ENCODE results near the gene HTT. TPM values are rescaled to one million over a fixed set of nuclear protein-coding genes. Genes with fewer than 3 reads are reported as not detected.

Gene HTT
- total and polyA plus RNA-seq, 4 donors, result 38.9 to 51.5 (median 40.9) TPM

DNA sequence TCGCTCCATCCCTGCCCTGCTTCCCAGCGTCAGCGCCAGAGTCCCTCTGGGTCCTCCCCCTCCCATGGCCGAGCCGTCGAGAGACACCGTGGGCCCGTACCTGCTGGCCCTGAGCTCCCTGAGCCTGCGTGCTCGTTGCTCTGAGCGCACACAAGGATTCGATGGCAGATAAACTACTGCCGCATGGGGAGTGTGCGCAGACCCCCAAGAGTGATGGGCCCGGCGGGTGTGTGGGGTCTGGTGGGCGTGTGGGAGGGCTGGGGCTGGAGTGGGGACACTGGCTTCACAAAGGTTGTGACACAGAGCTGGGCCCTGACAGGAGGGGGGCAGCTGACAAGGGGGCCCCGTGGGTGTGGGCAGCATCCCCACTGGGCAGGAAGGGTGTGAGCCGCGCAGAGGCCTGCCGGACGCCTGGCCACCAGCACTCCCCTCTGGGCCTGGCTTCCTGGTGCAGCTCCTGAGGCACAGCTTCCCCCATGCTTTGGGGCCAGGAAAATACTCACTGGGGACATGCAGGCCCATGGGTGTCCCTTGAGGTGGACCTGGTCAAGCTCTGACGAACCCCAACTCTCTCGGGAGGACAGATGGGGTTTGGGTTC lies 213.6 kb downstream of the HTT start:
- no peak for DNase-seq (ENCODE audit: low read depth in 4 of 6, low spot score in 6 of 6)
- Histone ChIP-seq H3K4me1 (ENCODE audit: control insufficient read depth, insufficient read depth, low read length) (peaks cover 51% of the 10 kb centered on the region), H3K27ac (ENCODE audit: low read depth, low read length) (no peak overlapping the region), H3K4me3 (ENCODE audit: low read depth, low read length) (no peak overlapping the region), H3K36me3 (ENCODE audit: control insufficient read depth, insufficient read depth, low read length) (peaks cover 11% of the 10 kb centered on the region), H3K27me3 (ENCODE audit: control insufficient read depth, insufficient read depth, low read length) (no peaks in the 10 kb centered on the region), H3K9me3 (ENCODE audit: control insufficient read depth, insufficient read depth, low read length) (no peaks in the 10 kb centered on the region)
- 73% methylated on average over 22 of the region's 24 CpGs for WGBS (ENCODE audit: insufficient coverage)

DNA sequence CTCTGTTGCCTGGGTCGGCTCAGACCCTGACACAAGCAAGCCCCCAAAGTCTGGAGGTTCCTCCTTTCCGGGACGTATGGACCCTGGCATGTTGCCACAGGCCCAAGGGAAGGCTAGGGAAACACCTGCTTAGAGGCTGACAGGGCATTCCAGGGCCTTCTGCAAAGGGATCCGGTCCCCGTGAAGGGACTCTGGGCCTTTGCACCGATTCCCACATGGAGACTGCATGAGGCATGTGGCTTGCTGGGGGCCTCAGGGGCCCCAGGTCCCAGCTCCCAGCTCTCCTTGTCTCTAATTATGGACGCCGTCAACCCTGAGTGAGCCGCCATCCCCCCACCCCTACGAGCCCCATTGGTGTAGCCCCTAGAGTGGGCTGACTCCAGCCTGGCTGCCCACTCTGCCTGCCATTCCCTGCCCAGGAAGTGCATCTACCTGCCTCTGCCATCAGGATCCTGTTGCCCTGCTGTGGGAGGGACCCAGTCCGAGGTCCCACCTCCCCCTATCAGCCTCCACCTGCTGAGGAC lies 214.2 kb downstream of the HTT start:
- 89% methylated on average over 11 of the region's 11 CpGs for WGBS (ENCODE audit: insufficient coverage)

GRCh38 chr4:3290476-3290875 lies 216.0 kb downstream of the HTT start:
- no peak for DNase-seq (ENCODE audit: low read depth in 4 of 6, low spot score in 6 of 6)
- WGBS (ENCODE audit: insufficient coverage), result 65% methylated on average over 5 of the region's 11 CpGs
- H3K27ac ChIP-seq (ENCODE audit: low read depth, low read length), result no peak overlapping the region
- H3K27me3 ChIP-seq (ENCODE audit: control insufficient read depth, insufficient read depth, low read length), result no peaks in the 10 kb centered on the region
- H3K4me3 ChIP-seq (ENCODE audit: low read depth, low read length), result no peak overlapping the region
- H3K36me3 ChIP-seq (ENCODE audit: control insufficient read depth, insufficient read depth, low read length), result peaks cover 16% of the 10 kb centered on the region
- H3K4me1 ChIP-seq (ENCODE audit: control insufficient read depth, insufficient read depth, low read length), result peaks cover 70% of the 10 kb centered on the region
- H3K9me3 ChIP-seq (ENCODE audit: control insufficient read depth, insufficient read depth, low read length), result no peaks in the 10 kb centered on the region

More for the DNA sequence above, 214.2 kb downstream of the HTT start:
- Histone ChIP-seq H3K4me3 (ENCODE audit: low read depth, low read length) (no peak overlapping the region), H3K9me3 (ENCODE audit: control insufficient read depth, insufficient read depth, low read length) (no peaks in the 10 kb centered on the region), H3K27ac (ENCODE audit: low read depth, low read length) (no peak overlapping the region), H3K36me3 (ENCODE audit: control insufficient read depth, insufficient read depth, low read length) (peaks cover 11% of the 10 kb centered on the region), H3K27me3 (ENCODE audit: control insufficient read depth, insufficient read depth, low read length) (no peaks in the 10 kb centered on the region), H3K4me1 (ENCODE audit: control insufficient read depth, insufficient read depth, low read length) (peaks cover 55% of the 10 kb centered on the region)
- DNase-seq (ENCODE audit: low read depth in 4 of 6, low spot score in 6 of 6), result no peak

DNA sequence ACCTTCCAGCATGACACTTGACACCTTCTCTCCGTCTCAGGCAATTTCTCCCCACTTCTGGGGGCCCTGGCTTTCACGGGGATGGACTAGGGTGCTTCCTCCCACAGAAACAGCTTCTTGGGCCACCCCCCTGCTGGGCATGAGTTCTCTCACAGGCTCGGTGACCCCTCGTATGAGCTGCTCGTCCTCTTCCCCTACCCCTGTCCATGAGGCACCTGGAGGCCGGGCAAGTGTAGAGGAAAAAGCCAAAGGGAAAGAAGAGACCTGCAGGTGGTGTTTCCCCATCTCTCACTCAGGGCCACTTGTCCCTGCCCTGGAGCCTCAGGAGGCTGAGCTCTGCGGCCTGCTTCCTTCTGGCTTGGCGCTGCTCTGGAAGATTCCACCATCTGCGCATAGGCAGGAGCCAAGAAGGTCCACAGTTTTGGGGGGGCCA lies 216.4 kb downstream of the HTT start:
- Histone ChIP-seq H3K4me3 (ENCODE audit: low read depth, low read length) (no peak overlapping the region), H3K27ac (ENCODE audit: low read depth, low read length) (peak overlapping the region; percentile 96), H3K4me1 (ENCODE audit: control insufficient read depth, insufficient read depth, low read length) (peaks cover 67% of the 10 kb centered on the region), H3K36me3 (ENCODE audit: control insufficient read depth, insufficient read depth, low read length) (peaks cover 18% of the 10 kb centered on the region), H3K9me3 (ENCODE audit: control insufficient read depth, insufficient read depth, low read length) (no peaks in the 10 kb centered on the region), H3K27me3 (ENCODE audit: control insufficient read depth, insufficient read depth, low read length) (no peaks in the 10 kb centered on the region)
- 81% methylated on average over 5 of the region's 9 CpGs for WGBS (ENCODE audit: insufficient coverage)
- DNase-seq (ENCODE audit: low read depth in 4 of 6, low spot score in 6 of 6), result no peak

DNA sequence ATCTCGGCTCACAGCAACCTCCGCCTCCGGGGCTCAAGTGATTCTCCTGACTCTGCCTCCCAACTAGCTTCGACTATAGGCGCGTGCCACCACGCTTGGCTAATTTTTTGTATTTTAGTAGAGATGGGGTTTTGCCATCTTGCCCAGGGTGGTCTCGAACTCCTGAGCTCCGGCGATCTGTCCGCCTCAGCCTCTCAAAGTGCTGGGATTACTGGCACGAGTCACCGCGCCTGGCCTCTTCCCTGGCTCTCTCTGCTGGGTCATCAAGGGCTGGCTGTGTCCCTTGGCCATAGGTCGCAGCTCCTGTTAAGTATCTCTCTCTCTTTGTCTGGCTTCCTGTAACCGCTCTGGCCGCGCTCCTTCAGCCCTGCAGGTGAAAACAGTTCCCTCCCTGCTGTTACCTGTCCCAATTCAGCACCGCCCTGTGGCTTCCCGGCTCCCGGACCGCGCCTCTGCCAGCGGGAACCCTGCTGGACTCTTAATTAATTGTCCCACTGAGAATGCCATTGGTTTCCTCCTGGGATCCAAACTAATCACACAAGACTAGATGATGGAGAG lies 217.0 kb downstream of the HTT start:
- DNase-seq (ENCODE audit: low read depth in 4 of 6, low spot score in 6 of 6), result no peak
- WGBS (ENCODE audit: insufficient coverage), result 21% methylated on average over 19 of the region's 24 CpGs
- peaks cover 61% of the 10 kb centered on the region for H3K4me1 ChIP-seq (ENCODE audit: control insufficient read depth, insufficient read depth, low read length)
- peak overlapping the region; percentile 85 for H3K4me3 ChIP-seq (ENCODE audit: low read depth, low read length)
- peak overlapping the region; percentile 96 for H3K27ac ChIP-seq (ENCODE audit: low read depth, low read length)
- H3K36me3 ChIP-seq (ENCODE audit: control insufficient read depth, insufficient read depth, low read length), result peaks cover 20% of the 10 kb centered on the region
- H3K9me3 ChIP-seq (ENCODE audit: control insufficient read depth, insufficient read depth, low read length), result no peaks in the 10 kb centered on the region
- H3K27me3 ChIP-seq (ENCODE audit: control insufficient read depth, insufficient read depth, low read length), result no peaks in the 10 kb centered on the region

DNA sequence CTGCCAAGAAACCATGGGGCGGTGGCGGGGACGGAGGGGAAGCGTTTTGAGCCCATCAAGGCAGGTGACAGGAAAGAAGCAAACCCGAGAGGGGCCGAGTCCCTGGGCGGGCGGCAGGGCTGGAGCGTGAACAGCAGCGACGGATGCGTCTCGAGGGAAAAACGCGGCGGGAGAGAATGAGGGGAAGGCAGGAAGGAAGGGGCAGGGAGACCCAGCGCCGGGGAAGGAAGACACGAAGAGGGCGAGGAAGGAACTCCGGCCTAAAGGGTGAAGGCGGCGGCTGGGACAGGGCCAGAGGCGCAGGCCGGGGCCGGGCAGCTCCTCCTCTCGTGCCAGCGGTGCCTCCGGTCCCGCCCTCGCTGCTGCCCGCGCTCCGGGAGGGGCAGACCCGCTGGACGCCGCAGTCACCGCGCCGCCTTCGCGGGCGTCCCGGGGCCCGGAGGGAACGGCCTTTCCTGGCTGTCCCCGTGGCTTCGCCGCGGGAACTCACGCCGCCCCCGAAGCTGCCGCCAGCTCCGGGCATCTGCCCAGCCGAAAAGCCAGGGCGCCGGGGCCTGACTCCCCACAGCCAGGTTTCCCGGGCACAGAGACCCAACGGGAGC lies 217.6 kb downstream of the HTT start:
- H3K27ac ChIP-seq (ENCODE audit: low read depth, low read length), result peak overlapping the region; percentile 96
- no peaks in the 10 kb centered on the region for H3K27me3 ChIP-seq (ENCODE audit: control insufficient read depth, insufficient read depth, low read length)
- peak in 2 of 6 donors; percentile 72 to 74 for DNase-seq (ENCODE audit: low read depth in 4 of 6, low spot score in 6 of 6)
- H3K4me1 ChIP-seq (ENCODE audit: control insufficient read depth, insufficient read depth, low read length), result peaks cover 55% of the 10 kb centered on the region
- H3K36me3 ChIP-seq (ENCODE audit: control insufficient read depth, insufficient read depth, low read length), result peaks cover 18% of the 10 kb centered on the region
- under 1% methylated on average over 60 of the region's 60 CpGs for WGBS (ENCODE audit: insufficient coverage)
- peak overlapping the region; percentile 85 for H3K4me3 ChIP-seq (ENCODE audit: low read depth, low read length)
- no peaks in the 10 kb centered on the region for H3K9me3 ChIP-seq (ENCODE audit: control insufficient read depth, insufficient read depth, low read length)

DNA sequence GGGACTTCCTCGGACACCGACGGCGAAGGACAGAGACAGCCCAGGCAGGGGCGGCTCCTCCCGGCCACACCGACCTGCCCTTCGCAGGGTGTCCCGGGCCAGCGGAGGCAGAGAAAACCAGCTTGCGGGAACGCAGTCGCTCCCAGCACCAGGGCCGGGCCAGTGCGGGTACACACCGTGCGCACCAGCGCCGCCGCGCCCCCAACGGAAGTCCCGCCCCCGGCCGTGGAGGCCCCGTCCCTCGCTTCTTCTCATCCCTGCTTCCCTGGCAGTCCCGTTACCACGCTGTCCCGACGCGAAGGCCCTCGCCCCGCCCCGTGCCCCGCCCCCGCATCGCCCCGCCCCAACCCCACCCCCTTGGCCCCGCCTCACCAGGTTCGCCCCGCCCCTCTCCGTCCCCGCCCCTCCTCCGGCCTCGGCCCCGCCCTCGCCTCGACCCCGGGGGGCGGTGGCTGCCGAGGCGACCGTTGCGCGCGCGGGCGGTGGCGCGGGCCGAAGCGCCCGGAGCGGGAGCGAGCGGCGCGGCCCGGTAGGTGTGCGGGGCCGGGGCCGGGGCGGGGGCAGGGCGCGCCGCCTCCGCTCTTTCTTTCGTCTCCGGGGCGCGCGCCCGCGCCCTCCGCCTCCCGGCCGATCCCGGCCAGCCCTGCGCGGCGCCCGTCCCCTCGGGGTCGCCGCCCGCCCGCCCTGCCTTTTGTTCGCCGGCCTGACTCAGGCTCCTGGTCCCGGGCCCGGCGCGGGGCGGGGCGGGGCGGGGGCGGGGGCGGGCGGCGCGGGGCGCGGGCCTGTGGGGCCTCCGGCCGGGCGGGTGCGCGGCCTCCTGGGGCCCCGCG lies 218.3 kb downstream of the HTT start, which contains the start of gene RGS12:
Gene RGS12, plus strand, starts transcription at position 451 of the 830 bp plus-strand sequence. CDS start 23,150 bp downstream, outside the sequence.
- Histone ChIP-seq H3K4me1 (ENCODE audit: control insufficient read depth, insufficient read depth, low read length) (peaks cover 48% of the 10 kb centered on the region), H3K27me3 (ENCODE audit: control insufficient read depth, insufficient read depth, low read length) (no peaks in the 10 kb centered on the region), H3K4me3 (ENCODE audit: low read depth, low read length) (peak within 1 kb of the TSS; percentile 85), H3K27ac (ENCODE audit: low read depth, low read length) (peak within 1 kb of the TSS; percentile 96), H3K9me3 (ENCODE audit: control insufficient read depth, insufficient read depth, low read length) (no peaks in the 10 kb centered on the region), H3K36me3 (ENCODE audit: control insufficient read depth, insufficient read depth, low read length) (peaks cover 20% of the 10 kb centered on the region)
- peak in 5 of 6 donors; percentile 69 to 98 (median 86) for DNase-seq (ENCODE audit: low read depth in 4 of 6, low spot score in 6 of 6)
- WGBS (ENCODE audit: insufficient coverage), result under 1% methylated on average over 105 of the region's 121 CpGs
